GM18868 (cell line): Measurements from ENCODE around the gene ZNF219.
"Not testable (repeated sequence)": the region's sequence is repeated elsewhere in the genome, so short reads cannot be mapped to it uniquely, and the experiment has no call there.

ENCODE experiments used
- ATAC-seq: cut with Tn5 transposase; IDR thresholded peaks from one replicate; pipeline ENCODE4 v1.9.1; 2021; ENCODE audit warnings: mild to moderate bottlenecking, moderate library complexity; ENCODE audit not compliant: unreplicated experiment

The ZNF219 gene

GRCh38 chr14:21047378-21047781, 51.1 kb downstream of the ZNF219 start:
- no peak for ATAC-seq

DNA sequence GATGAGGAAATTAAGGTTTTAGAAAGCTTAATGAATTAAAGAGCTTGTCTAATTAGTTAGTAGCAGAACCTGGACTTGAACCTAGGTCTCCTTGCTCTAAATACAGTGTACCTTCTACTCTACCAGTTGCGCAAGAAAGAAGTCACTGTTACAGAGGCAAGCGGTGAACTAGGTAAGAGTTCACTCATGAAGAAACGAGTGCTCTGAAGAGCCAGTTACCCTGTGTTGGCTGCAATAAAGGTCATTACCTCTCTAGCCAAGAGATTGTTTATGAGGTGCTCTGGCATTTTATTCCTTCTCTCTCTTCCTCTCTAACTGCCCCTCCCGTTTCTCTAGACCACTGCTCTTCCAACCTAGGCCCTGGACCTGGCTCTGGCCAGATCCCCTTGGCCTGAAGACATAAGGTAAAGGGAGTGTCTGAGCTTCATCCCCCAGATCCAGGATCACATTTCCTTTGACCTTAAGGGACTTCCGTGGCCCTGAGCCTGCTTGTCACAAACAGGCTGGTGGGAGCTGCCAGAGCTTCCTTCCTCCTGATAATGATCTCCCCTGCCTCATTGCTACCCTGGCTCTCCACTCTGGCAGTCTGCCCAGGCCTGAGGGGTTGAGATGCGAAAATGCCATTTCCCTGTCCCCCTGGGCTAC, 54.4 kb downstream of the ZNF219 start:
- ATAC-seq: no peak

- no peak for ATAC-seq
Measured at GRCh38 chr14:21043387-21043973, 55.0 kb downstream of the ZNF219 start.

- ATAC-seq: no peak
Measured at GRCh38 chr14:21042918-21043317, 55.5 kb downstream of the ZNF219 start.

- ATAC-seq: no peak
Measured at GRCh38 chr14:21041676-21042433, 56.6 kb downstream of the ZNF219 start, which contains the start of gene RNASE7. RNASE7 (plus strand) TSS chr14:21042362; CDS start chr14:21042993, 631 bp downstream.

DNA sequence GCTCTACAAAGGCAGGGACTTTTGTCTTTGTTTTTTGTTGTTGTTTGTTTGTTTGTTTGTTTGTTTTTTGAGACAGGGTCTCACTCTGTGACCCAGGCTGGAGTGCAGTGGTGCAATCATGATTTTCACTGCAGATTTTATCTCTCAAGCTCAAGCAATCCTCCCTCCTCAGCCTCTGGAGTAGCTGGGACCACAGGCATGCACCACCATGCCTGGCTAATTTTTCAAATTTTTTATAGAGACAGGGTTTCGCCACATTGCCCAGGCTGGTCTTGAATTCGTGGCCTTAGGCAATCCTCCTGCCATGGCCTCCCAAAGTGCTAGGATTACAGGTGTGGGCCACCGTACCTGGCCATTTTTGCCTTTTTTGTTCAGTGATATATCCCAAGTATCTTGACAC, 57.5 kb downstream of the ZNF219 start:
- not testable (repeated sequence) for ATAC-seq

DNA sequence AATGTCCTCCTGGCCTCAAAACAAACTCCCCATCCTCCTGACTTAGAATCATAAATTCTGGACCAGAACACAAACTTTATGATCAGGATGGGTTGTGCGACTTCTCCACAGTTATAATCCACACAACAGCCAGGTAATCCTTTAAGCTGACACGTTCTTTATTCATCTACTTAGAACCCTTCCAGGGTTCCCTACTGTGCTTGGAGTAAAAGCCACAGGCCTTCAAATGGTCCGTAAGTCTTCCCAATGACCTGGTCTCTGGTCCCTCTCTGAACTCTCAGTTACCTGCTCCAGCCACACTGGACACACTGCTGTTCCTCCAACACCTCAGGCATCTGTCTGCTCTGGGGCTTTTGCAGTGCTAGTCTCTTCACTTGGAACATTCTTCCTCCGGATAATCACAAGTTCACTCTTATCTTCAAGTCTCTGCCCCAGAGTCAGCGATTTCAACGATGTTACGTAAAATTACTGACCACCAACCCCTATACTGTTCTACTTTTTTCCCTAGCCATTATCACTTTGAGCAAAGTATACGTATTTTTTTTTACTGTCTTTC, 58.0 kb downstream of the ZNF219 start:
- no peak for ATAC-seq
